ENCODE measurements around the gene AURKAIP1. TPM values are rescaled to one million over a fixed set of nuclear protein-coding genes. Genes with fewer than 3 reads are reported as not detected.

The AURKAIP1 gene
- polyA plus RNA-seq, 1 of the 3 experiments (the other 2 are of a cell fraction), result 214 TPM

- no peak for DNase-seq
- Histone ChIP-seq H3K9ac (no peak overlapping the region), H3K27me3 (ENCODE audit: insufficient read depth) (no peaks in the 10 kb centered on the region), H3K9me2 (no peaks in the 10 kb centered on the region), H4K20me1 (ENCODE audit: insufficient read depth) (peaks cover 30% of the 10 kb centered on the region), H3K4me2 (no peak overlapping the region), H3K27ac (ENCODE audit: low read depth in 2 of 2, low read length in 1 of 2) (no peak overlapping the region), H3K4me1 (ENCODE audit: control insufficient read depth in 1 of 2, insufficient read depth in 2 of 2, low read depth in 1 of 2, low read length in 1 of 2) (no peaks in the 10 kb centered on the region; a peak in 1 of 4 replicates), H3K36me3 (replicated peaks in 1 of 2; ENCODE audit: control insufficient read depth in 1 of 2, insufficient read depth in 2 of 2, low read length in 1 of 2) (peaks cover 0 to 15% of the 10 kb centered on the region in 2 experiments), H3F3A (replicated peaks; ENCODE audit: insufficient read depth) (no peaks in the 10 kb centered on the region), H2AFZ (ENCODE audit: low read depth) (no peak overlapping the region), H3K9me3 (no peaks in the 10 kb centered on the region), H3K79me2 (ENCODE audit: insufficient read depth) (peaks cover 19% of the 10 kb centered on the region; the same call in 1 of the 2 replicates), H3K4me3 (ENCODE audit: low read depth in 2 of 2, low read length in 1 of 2) (no peak overlapping the region)
- ChIA-PET CTCF (no interaction called here), POLR2A (no interaction called here)
- TF ChIP-seq MXI1 (IDR thresholded peaks at IDR 0.05; ENCODE audit: low read depth, low read length) (no peak), EZH2phosphoT487 (IDR thresholded peaks at IDR 0.05; ENCODE audit: borderline replicate concordance, low read depth) (no peak), ELF1 (IDR thresholded peaks at IDR 0.05) (no peak), CTCF (IDR thresholded peaks at IDR 0.05) (no peak), POLR2AphosphoS5 (IDR thresholded peaks at IDR 0.05; ENCODE audit: low read depth, low read length) (no peak)
- 93% methylated on average over 36 of the region's 36 CpGs for WGBS (ENCODE audit: low lambda C conversion rate)
Observed at GRCh38 chr1:1340791-1341548, 34.0 kb downstream of the AURKAIP1 start.

GRCh38 chr1:1340185-1340584, 34.8 kb downstream of the AURKAIP1 start:
- no peak for TF ChIP-seq FOXJ3 (CRISPR knock-in tag; IDR thresholded peaks at IDR 0.05)
- TF ChIP-seq GATA2 (CRISPR knock-in tag; IDR thresholded peaks at IDR 0.05), result no peak
- no peak for TF ChIP-seq FOXM1 (IDR thresholded peaks at IDR 0.05; ENCODE audit: low read depth)
- no peak for TF ChIP-seq MXI1 (IDR thresholded peaks at IDR 0.05; ENCODE audit: low read depth, low read length)
- TF ChIP-seq REST (IDR thresholded peaks at IDR 0.05; ENCODE audit: low read depth, low read length), result no peak
- TF ChIP-seq JUND (IDR thresholded peaks at IDR 0.05), result no peak
- TF ChIP-seq GABPA (IDR thresholded peaks at IDR 0.05; ENCODE audit: low read depth), result no peak
- CTCF ChIA-PET, result no interaction called here

More at GRCh38 chr1:1340185-1340584, 34.8 kb downstream of the AURKAIP1 start:
- POLR2A ChIA-PET, result no interaction called here
- H3K27ac ChIP-seq (ENCODE audit: low read depth in 2 of 2, low read length in 1 of 2), result no peak overlapping the region
- H3K36me3 ChIP-seq (replicated peaks in 1 of 2; ENCODE audit: control insufficient read depth in 1 of 2, insufficient read depth in 2 of 2, low read length in 1 of 2), result peaks cover 0 to 20% of the 10 kb centered on the region in 2 experiments
- H4K20me1 ChIP-seq (ENCODE audit: insufficient read depth), result peaks cover 23% of the 10 kb centered on the region
- no peak overlapping the region for H3K4me3 ChIP-seq (ENCODE audit: low read depth in 2 of 2, low read length in 1 of 2)
- no peak overlapping the region for H2AFZ ChIP-seq (ENCODE audit: low read depth)
- 94% methylated on average over 12 of the region's 23 CpGs for WGBS (ENCODE audit: low lambda C conversion rate)
- H3K4me1 ChIP-seq (ENCODE audit: control insufficient read depth in 1 of 2, insufficient read depth in 2 of 2, low read depth in 1 of 2, low read length in 1 of 2), result no peaks in the 10 kb centered on the region
- peaks cover 11% of the 10 kb centered on the region; the same call in 1 of the 2 replicates for H3K79me2 ChIP-seq (ENCODE audit: insufficient read depth)
- no peak for DNase-seq
- no peaks in the 10 kb centered on the region for H3F3A ChIP-seq (replicated peaks; ENCODE audit: insufficient read depth)
- H3K27me3 ChIP-seq (ENCODE audit: insufficient read depth), result no peaks in the 10 kb centered on the region
- H3K9me2 ChIP-seq, result no peaks in the 10 kb centered on the region
- H3K9ac ChIP-seq, result no peak overlapping the region
- H3K4me2 ChIP-seq, result no peak overlapping the region
- H3K9me3 ChIP-seq, result no peaks in the 10 kb centered on the region
